ENCODE data around the gene CSTB. TPM values are rescaled to one million over a fixed set of nuclear protein-coding genes. Genes with fewer than 3 reads are reported as not detected.
A peak's percentile ranks its signal among the peaks of the same experiment; 100 is the strongest.

Gene CSTB
- total RNA-seq (2021; ENCODE audit: unreplicated experiment) (57.5 TPM), Bru-seq, nascent RNA (percentile 87 among the genes with signal in this experiment), BruChase-seq, experiment 1, labeled RNA remaining after a 6-hour chase (percentile 98 among the genes with signal in this experiment), BruChase-seq, experiment 2, labeled RNA remaining after a 2-hour chase (percentile 90 among the genes with signal in this experiment)
- 114 and 120 TPM in 2 replicates for polyA plus RNA-seq (2012)
- long read RNA-seq, transcript CSTB-202 (1 exons, 3,744 nt): minor isoform, 8 of 114 reads
- long read RNA-seq, transcript CSTB-201 (3 exons, 2,164 nt): major isoform, 90 of 114 reads
- long read RNA-seq, partial matches to known transcripts: 15 of 114 reads
- long read RNA-seq, other reads (novel, unspliced or antisense): 1 of 114 reads

- Histone ChIP-seq H3K9me3 (ENCODE audit: control insufficient read depth in 1 of 2, insufficient read depth in 1 of 2, low read depth in 1 of 2, low read length in 2 of 2) (no peaks in the 10 kb centered on the region), H3K9me2 (ENCODE audit: insufficient read depth) (no peaks in the 10 kb centered on the region), H2AFZ (ENCODE audit: low read depth, low read length, poor library complexity, severe bottlenecking) (no peak within 1 kb of the TSS), H3K9ac (ENCODE audit: low read length) (peak within 1 kb of the TSS; percentile 82), H3K4me3 (replicated peaks in 1 of 2; ENCODE audit: low read depth in 1 of 2, low read length in 2 of 2) (peak within 1 kb of the TSS; percentile 81 to 85), H3K4me2 (ENCODE audit: low read length) (peak within 1 kb of the TSS; percentile 79), H3K79me2 (ENCODE audit: insufficient read depth, low read length) (peaks cover 18% of the 10 kb centered on the region), H3K27me3 (ENCODE audit: insufficient read depth, low read length) (no peaks in the 10 kb centered on the region), H3K27ac (ENCODE audit: low read depth, low read length) (peak within 1 kb of the TSS; percentile 95), H3K4me1 (ENCODE audit: control insufficient read depth in 1 of 2, insufficient read depth in 2 of 2, low read length in 2 of 2) (peaks cover 3 to 21% of the 10 kb centered on the region in 2 experiments; a peak in 3 of 4 replicates), H4K20me1 (ENCODE audit: insufficient read depth) (no peaks in the 10 kb centered on the region), H3K36me3 (ENCODE audit: control insufficient read depth in 1 of 2, insufficient read depth in 2 of 2, low read length in 2 of 2) (peaks cover 8 to 9% of the 10 kb centered on the region in 2 experiments; a peak in 3 of 4 replicates)
- POLR2A ChIA-PET: no interaction called here
- no TSS peak for BruUV-seq (replicated peaks)
- DNase-seq (ENCODE audit: low read depth, low spot score) (peak; percentile 23), ATAC-seq (peak; percentile 83)
- RAD21 ChIA-PET (ENCODE audit: low non-redundant PET in 1 of 2, low total read pairs in 2 of 2, uncharacterized antibody in 2 of 2, unreplicated experiment in 2 of 2): no interaction called here
- peak; percentile 84 for TF ChIP-seq POLR2A (IDR thresholded peaks at IDR 0.05; ENCODE audit: borderline replicate concordance, extremely low read depth, insufficient read depth, insufficient read length)
- no peak for TF ChIP-seq EZH2 (IDR thresholded peaks at IDR 0.05)
- TF ChIP-seq POLR2AphosphoS5 (IDR thresholded peaks at IDR 0.05; ENCODE audit: low read depth, low read length): peak; percentile 89
- peak; percentile 82; the same call in 1 of the 2 replicates for TF ChIP-seq ZFX (IDR thresholded peaks at IDR 0.05)
- no peak for TF ChIP-seq ELF1 (IDR thresholded peaks at IDR 0.05; ENCODE audit: borderline replicate concordance, low read depth)
- TF ChIP-seq JUND (IDR thresholded peaks at IDR 0.05): no peak
- peak; percentile 13 for TF ChIP-seq TCF7L2 (IDR thresholded peaks at IDR 0.05; ENCODE audit: borderline replicate concordance, extremely low read depth, insufficient read depth, insufficient read length)
- intact Hi-C loops (cut with micrococcal nuclease): no loop called here
- CTCF ChIA-PET: no interaction called here
These were observed at the start of gene CSTB for GRCh38 chr21:43775795-43776430. Gene CSTB (minus strand): TSS chr21:43776308. CDS start chr21:43776269, 39 bp downstream.

GRCh38 chr21:43825242-43825935, 49.3 kb upstream of the CSTB start:
- Histone ChIP-seq H3K9me2 (ENCODE audit: insufficient read depth) (no peaks in the 10 kb centered on the region), H3K79me2 (ENCODE audit: insufficient read depth, low read length) (no peaks in the 10 kb centered on the region), H3K27ac (ENCODE audit: low read depth, low read length) (no peak overlapping the region; the same call in 1 of the 2 replicates), H2AFZ (ENCODE audit: low read depth, low read length, poor library complexity, severe bottlenecking) (no peak overlapping the region), H3K27me3 (ENCODE audit: insufficient read depth, low read length) (no peaks in the 10 kb centered on the region), H3K9ac (ENCODE audit: low read length) (no peak overlapping the region), H3K4me3 (replicated peaks in 1 of 2; ENCODE audit: low read depth in 1 of 2, low read length in 2 of 2) (no peak overlapping the region), H3K9me3 (ENCODE audit: control insufficient read depth in 1 of 2, insufficient read depth in 1 of 2, low read depth in 1 of 2, low read length in 2 of 2) (no peaks in the 10 kb centered on the region), H4K20me1 (ENCODE audit: insufficient read depth) (no peaks in the 10 kb centered on the region), H3K4me1 (ENCODE audit: control insufficient read depth in 1 of 2, insufficient read depth in 2 of 2, low read length in 2 of 2) (peaks cover 0 to 24% of the 10 kb centered on the region in 2 experiments; a peak in 2 of 4 replicates), H3K4me2 (ENCODE audit: low read length) (no peak overlapping the region), H3K36me3 (ENCODE audit: control insufficient read depth in 1 of 2, insufficient read depth in 2 of 2, low read length in 2 of 2) (no peaks in the 10 kb centered on the region)
- ChIA-PET CTCF (no interaction called here), POLR2A (no interaction called here), RAD21 (ENCODE audit: low non-redundant PET in 1 of 2, low total read pairs in 2 of 2, uncharacterized antibody in 2 of 2, unreplicated experiment in 2 of 2) (no interaction called here)
- DNase-seq (ENCODE audit: low read depth, low spot score): no peak
- BruUV-seq (replicated peaks): no TSS peak
- ATAC-seq: no peak
- intact Hi-C loops (cut with micrococcal nuclease): no loop called here
- no peak for TF ChIP-seq EZH2phosphoT487 (IDR thresholded peaks at IDR 0.05; ENCODE audit: borderline replicate concordance)
- TF ChIP-seq POLR2AphosphoS5 (IDR thresholded peaks at IDR 0.05; ENCODE audit: low read depth, low read length): no peak
- no peak for TF ChIP-seq CBX3 (IDR thresholded peaks at IDR 0.05; ENCODE audit: low read depth)
- TF ChIP-seq ZNF274 (IDR thresholded peaks at IDR 0.05; ENCODE audit: low read depth, low read length): no peak
- TF ChIP-seq MAX (IDR thresholded peaks at IDR 0.05): no peak
- no peak for TF ChIP-seq SIN3A (IDR thresholded peaks at IDR 0.05; ENCODE audit: low read depth)
- TF ChIP-seq SRF (IDR thresholded peaks at IDR 0.05; ENCODE audit: low read depth): no peak
- TF ChIP-seq ELF1 (IDR thresholded peaks at IDR 0.05; ENCODE audit: borderline replicate concordance, low read depth): no peak
- no peak for TF ChIP-seq POLR2A (IDR thresholded peaks at IDR 0.05; ENCODE audit: borderline replicate concordance, extremely low read depth, insufficient read depth, insufficient read length)
- no peak for TF ChIP-seq EGR1 (IDR thresholded peaks at IDR 0.05; ENCODE audit: low read depth)
- no peak for TF ChIP-seq EZH2 (IDR thresholded peaks at IDR 0.05)
- no peak for TF ChIP-seq TCF7L2 (IDR thresholded peaks at IDR 0.05; ENCODE audit: borderline replicate concordance, extremely low read depth, insufficient read depth, insufficient read length)
